Measurements from ENCODE around the gene EXOC3L4. TPM values are rescaled to one million over a fixed set of nuclear protein-coding genes. Genes with fewer than 3 reads are reported as not detected.

The EXOC3L4 gene
- total and polyA plus RNA-seq, 2 donors (not counting 3 experiments of a cell fraction or from before 2014, with no cell fraction given): not detected

- Histone ChIP-seq H3K4me2 (ENCODE audit: insufficient read depth, low read length) (no peak overlapping the region), H3K27me3 (ENCODE audit: control insufficient read depth in 2 of 2, insufficient read depth in 2 of 2, low read length in 2 of 2) (peaks cover 6 to 9% of the 10 kb centered on the region in 2 experiments), H4K20me1 (replicated peaks; ENCODE audit: control insufficient read depth, extremely low read depth, insufficient read depth, low read length) (no peaks in the 10 kb centered on the region), H3K36me3 (ENCODE audit: control insufficient read depth in 2 of 2, extremely low read depth in 1 of 2, insufficient read depth in 2 of 2, low read length in 2 of 2) (no peaks in the 10 kb centered on the region), H3K9me1 (replicated peaks; ENCODE audit: control insufficient read depth, extremely low read depth, insufficient read depth, low read length) (no peaks in the 10 kb centered on the region), H3K27ac (ENCODE audit: insufficient read depth, low read depth, low read length) (no peak overlapping the region), H3K9me3 (replicated peaks; ENCODE audit: control insufficient read depth, insufficient read depth, low read length) (no peaks in the 10 kb centered on the region), H2AFZ (ENCODE audit: low read depth, low read length) (no peak overlapping the region), H3K79me2 (ENCODE audit: control insufficient read depth, insufficient read depth, low read length) (no peaks in the 10 kb centered on the region), H3K9ac (replicated peaks; ENCODE audit: extremely low read depth, insufficient read depth, low read length) (no peak overlapping the region), H3K4me1 (ENCODE audit: control insufficient read depth, extremely low read depth, insufficient read depth, low read length) (no peaks in the 10 kb centered on the region), H3K4me3 (replicated peaks in 1 of 3; ENCODE audit: insufficient read depth in 1 of 3, low read depth in 1 of 3, low read length in 3 of 3) (no peak overlapping the region)
- no peak for TF ChIP-seq POLR2AphosphoS5 (IDR thresholded peaks at IDR 0.05; ENCODE audit: insufficient read depth, low read depth, low read length)
- peak; percentile 22 to 45 for TF ChIP-seq CTCF (IDR thresholded peaks at IDR 0.05; ENCODE audit: extremely low read depth in 1 of 2, insufficient read depth in 1 of 2, low read depth in 1 of 2, low read length in 2 of 2)
- no peak for TF ChIP-seq EZH2 (IDR thresholded peaks at IDR 0.05; ENCODE audit: borderline replicate concordance, low read depth, low read length, severe bottlenecking)
- no peak for TF ChIP-seq FOS (IDR thresholded peaks at IDR 0.05; ENCODE audit: borderline replicate concordance, insufficient read depth, low read length)
- no peak for TF ChIP-seq POLR2A (IDR thresholded peaks at IDR 0.05; ENCODE audit: low read depth, low read length)
- DNase-seq (ENCODE audit: low read depth, low spot score) (no peak), FAIRE-seq (no peak)
- CTCF ChIA-PET: interaction anchor here (1.0 to 1.7 kb wide), 3 partner anchors 9 to 19 kb away, joined by 3 to 5 read pairs (median 5); no protein-coding TSS in a partner anchor
- no TSS peak for BruUV-seq (replicated peaks)
- POLR2A ChIA-PET: no interaction called here
- intact Hi-C loops (cut with micrococcal nuclease) (no loop called here), dilution Hi-C loops (cut with MboI; ENCODE audit: extremely low pct_ligation_motif_present, low sequenced_read_pairs) (no loop called here)
These were observed 9.1 kb upstream of the EXOC3L4 start for GRCh38 chr14:103085106-103086091.
